ENCODE data around the gene SBF2.
"Not testable (repeated sequence)": the region's sequence is repeated elsewhere in the genome, so short reads cannot be mapped to it uniquely, and the experiment has no call there.

The SBF2 gene

GRCh38 chr11:9932843-9933242 is 361.2 kb downstream of the SBF2 start:
- H3K4me3 Mint-ChIP-seq, H3K27ac Mint-ChIP-seq: not testable (repeated sequence)

DNA sequence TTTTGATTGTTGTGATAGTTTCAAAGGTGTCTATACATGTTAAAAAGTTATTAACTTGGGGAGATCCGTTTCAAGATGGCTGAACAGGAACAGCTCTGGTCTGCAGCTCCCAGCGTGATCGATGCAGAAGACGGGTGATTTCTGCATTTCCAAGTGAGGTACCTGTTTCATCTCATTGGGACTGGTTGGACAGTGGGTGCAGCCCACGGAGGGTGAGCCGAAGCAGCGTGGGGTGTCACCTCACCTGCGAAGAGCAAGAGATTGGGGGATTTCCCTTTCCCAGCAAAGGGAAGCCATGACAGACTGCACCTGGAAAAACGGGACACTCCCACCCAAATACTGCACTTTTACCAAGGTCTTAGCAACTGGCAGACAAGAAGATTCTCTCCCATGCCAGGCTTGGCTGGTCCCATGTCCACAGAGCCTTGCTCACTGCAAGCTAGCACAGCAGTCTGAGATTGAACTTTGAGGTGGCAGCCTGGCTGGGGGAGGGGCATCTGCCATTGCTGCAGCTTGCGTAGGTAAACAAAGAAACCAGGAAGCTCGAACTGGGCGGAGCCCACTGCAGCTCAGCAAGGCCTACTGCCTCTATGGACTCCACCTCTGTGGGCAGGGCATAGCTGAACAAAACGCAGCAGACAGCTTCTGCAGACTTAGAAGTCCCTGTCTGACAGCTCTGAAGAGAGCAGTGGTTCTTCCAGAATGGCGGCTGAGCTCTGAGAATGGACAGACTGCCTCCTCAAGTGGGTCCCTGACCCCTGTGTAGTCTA is 363.3 kb downstream of the SBF2 start:
- peaks cover 14% of the 10 kb centered on the region for H3K36me3 Mint-ChIP-seq
- H3K4me3 Mint-ChIP-seq; H3K27me3 Mint-ChIP-seq; H3K4me1 Mint-ChIP-seq (ENCODE audit: low read depth); H3K27ac Mint-ChIP-seq; H3K9me3 Mint-ChIP-seq (ENCODE audit: low read depth): not testable (repeated sequence)

More at GRCh38 chr11:9932843-9933242, 361.2 kb downstream of the SBF2 start:
- H3K9me3 Mint-ChIP-seq (ENCODE audit: low read depth); H3K4me1 Mint-ChIP-seq (ENCODE audit: low read depth); H3K27me3 Mint-ChIP-seq: not testable (repeated sequence)
- H3K36me3 Mint-ChIP-seq = peaks cover 16% of the 10 kb centered on the region

GRCh38 chr11:9927670-9928069 is 366.3 kb downstream of the SBF2 start:
- peaks cover 2% of the 10 kb centered on the region for H3K4me1 Mint-ChIP-seq (ENCODE audit: low read depth)
- no peaks in the 10 kb centered on the region for H3K9me3 Mint-ChIP-seq (ENCODE audit: low read depth)
- no peaks in the 10 kb centered on the region for H3K27me3 Mint-ChIP-seq
- peaks cover 14% of the 10 kb centered on the region for H3K36me3 Mint-ChIP-seq
- H3K27ac Mint-ChIP-seq = no peak overlapping the region
- no peak overlapping the region for H3K4me3 Mint-ChIP-seq

DNA sequence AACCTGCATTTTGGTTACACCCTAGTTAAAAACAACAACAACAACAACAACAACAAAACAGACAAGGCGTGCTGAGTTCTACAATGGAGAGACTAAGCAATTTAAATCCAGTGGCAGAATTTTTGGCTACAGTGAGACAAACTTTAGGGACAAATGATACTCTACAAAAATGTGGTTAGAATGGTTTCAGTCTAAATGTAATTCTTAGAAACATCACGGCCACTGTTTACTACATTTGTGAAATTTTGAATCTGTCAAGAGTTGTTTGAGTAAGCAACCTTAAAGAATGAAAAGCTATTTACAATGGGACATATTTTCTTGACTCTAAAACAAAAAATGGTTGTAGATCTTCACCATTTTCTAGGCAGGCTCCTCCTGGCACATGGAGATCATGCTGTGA is 370.7 kb downstream of the SBF2 start:
- Mint-ChIP-seq H3K9me3 (ENCODE audit: low read depth) (no peaks in the 10 kb centered on the region), H3K4me1 (ENCODE audit: low read depth) (no peaks in the 10 kb centered on the region), H3K36me3 (no peaks in the 10 kb centered on the region), H3K27me3 (no peaks in the 10 kb centered on the region), H3K27ac (no peak overlapping the region), H3K4me3 (no peak overlapping the region)

- Mint-ChIP-seq H3K9me3 (ENCODE audit: low read depth) (no peaks in the 10 kb centered on the region), H3K4me1 (ENCODE audit: low read depth) (no peaks in the 10 kb centered on the region), H3K27ac (no peak overlapping the region), H3K36me3 (no peaks in the 10 kb centered on the region), H3K4me3 (no peak overlapping the region), H3K27me3 (no peaks in the 10 kb centered on the region)
Observed at GRCh38 chr11:9922806-9923205, 371.2 kb downstream of the SBF2 start.

- Mint-ChIP-seq H3K4me1 (ENCODE audit: low read depth) (no peaks in the 10 kb centered on the region), H3K9me3 (ENCODE audit: low read depth) (no peaks in the 10 kb centered on the region), H3K4me3 (no peak overlapping the region), H3K27ac (no peak overlapping the region), H3K36me3 (peaks cover 8% of the 10 kb centered on the region), H3K27me3 (no peaks in the 10 kb centered on the region)
Observed at GRCh38 chr11:9916480-9916879, 377.5 kb downstream of the SBF2 start.

DNA sequence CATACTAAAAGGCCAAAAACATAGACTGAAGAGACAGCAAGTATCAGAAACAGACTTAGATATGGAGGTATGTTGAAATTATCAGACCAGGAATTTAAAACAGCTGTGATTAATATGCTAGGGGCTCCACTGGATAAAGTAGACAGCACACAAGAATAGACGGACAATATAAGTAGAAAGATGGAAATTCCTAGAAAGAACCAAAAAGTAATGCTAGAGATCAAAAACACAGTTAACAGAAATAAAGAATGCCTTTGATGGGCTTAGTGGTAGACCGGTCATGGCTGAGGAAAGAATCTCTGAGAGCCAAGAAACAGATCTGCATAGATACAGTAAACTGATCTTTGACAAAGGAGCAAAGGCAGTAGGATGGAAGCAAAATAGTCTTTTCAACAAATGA is 380.0 kb downstream of the SBF2 start:
- Mint-ChIP-seq H3K27ac (no peak overlapping the region), H3K4me3 (no peak overlapping the region), H3K9me3 (ENCODE audit: low read depth) (no peaks in the 10 kb centered on the region), H3K36me3 (peaks cover 8% of the 10 kb centered on the region), H3K4me1 (ENCODE audit: low read depth) (no peaks in the 10 kb centered on the region), H3K27me3 (no peaks in the 10 kb centered on the region)

DNA sequence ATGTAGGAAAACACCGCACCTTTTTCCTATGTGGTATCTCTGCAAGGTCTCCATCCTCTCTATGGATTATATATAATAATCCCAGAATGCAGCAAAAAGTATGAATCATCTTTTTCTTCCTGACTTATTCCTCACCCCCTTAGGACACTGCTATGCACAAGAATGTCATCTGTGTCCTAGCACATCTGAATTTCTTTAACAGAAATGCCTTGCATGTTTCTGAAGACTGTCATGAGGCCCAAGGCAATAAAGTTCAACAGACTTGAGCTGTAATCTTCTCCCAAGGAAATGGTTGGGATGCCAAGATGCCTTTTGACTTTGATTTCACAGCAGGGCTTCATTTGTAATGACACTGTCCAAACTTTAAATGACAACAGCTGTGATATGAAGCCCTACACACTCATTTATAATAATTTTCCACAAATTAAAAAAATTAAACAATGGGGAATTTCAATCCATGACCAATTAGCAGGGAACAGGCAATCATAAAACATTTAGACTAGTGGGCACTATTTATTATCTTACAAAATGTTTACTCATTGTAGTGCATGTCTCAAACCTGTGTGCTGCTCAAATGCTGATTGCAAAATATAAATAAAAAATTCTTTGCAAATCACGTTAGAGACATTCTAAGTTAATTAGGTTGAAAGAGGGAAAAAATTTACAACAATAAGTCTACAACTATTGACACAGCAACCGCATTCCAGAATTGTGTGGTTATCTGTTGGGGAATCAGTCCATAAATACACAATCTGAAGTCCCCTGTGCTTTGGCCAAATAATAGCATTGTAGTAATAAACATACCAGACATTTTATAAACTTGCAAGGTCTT is 387.8 kb downstream of the SBF2 start:
- no peaks in the 10 kb centered on the region for H3K4me1 Mint-ChIP-seq (ENCODE audit: low read depth)
- H3K36me3 Mint-ChIP-seq = peaks cover 3% of the 10 kb centered on the region
- H3K9me3 Mint-ChIP-seq (ENCODE audit: low read depth) = no peaks in the 10 kb centered on the region

DNA sequence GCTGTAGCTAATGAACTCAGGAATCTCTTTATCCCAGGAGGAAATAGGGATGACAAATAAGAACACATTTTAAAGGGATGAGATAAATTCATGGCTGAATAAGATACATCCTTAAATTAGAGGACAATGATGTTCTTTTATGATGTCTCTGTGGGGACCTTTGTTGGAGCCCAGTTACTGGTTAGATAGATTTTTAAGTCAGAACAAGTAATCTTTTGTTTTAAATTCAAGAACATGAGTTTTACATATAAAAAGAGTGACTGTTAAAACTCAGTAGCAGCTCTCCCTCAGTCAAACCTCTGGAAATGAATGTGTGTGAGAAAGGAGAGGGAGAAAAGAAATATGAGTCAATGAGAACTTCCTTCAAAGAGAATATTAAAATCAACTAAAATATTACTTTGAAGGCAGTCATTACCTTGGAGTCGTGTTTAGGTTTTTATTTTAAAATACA is 388.5 kb downstream of the SBF2 start:
- Mint-ChIP-seq H3K4me1 (ENCODE audit: low read depth) (no peaks in the 10 kb centered on the region), H3K4me3 (no peak overlapping the region), H3K27me3 (no peaks in the 10 kb centered on the region), H3K36me3 (peaks cover 3% of the 10 kb centered on the region), H3K27ac (no peak overlapping the region), H3K9me3 (ENCODE audit: low read depth) (no peaks in the 10 kb centered on the region)

More for the DNA sequence above, 387.8 kb downstream of the SBF2 start:
- Mint-ChIP-seq H3K27me3 (no peaks in the 10 kb centered on the region), H3K27ac (no peak overlapping the region), H3K4me3 (no peak overlapping the region)

DNA sequence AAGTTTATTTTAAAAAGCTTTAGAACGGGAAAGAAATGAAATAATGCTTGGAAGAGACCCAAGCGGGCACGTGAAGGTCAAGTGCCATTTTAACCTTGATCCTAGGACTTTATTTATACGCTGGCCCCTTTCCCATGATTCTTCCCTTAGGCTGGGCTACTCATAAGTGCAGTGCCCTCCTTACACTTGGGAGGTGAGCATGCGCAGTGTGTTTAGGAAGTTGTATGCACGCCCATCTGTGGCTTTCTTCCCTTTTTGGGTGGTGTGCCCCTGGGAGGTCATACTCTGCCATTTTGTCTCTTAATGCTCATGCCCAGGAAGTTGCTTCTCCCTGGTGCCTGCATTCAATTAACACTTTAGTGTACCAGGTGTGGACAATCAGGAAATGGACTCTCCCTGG is 390.4 kb downstream of the SBF2 start:
- Mint-ChIP-seq H3K4me1 (ENCODE audit: low read depth) (no peaks in the 10 kb centered on the region), H3K4me3 (no peak overlapping the region), H3K9me3 (ENCODE audit: low read depth) (no peaks in the 10 kb centered on the region), H3K27ac (no peak overlapping the region), H3K27me3 (no peaks in the 10 kb centered on the region), H3K36me3 (peaks cover 3% of the 10 kb centered on the region)

DNA sequence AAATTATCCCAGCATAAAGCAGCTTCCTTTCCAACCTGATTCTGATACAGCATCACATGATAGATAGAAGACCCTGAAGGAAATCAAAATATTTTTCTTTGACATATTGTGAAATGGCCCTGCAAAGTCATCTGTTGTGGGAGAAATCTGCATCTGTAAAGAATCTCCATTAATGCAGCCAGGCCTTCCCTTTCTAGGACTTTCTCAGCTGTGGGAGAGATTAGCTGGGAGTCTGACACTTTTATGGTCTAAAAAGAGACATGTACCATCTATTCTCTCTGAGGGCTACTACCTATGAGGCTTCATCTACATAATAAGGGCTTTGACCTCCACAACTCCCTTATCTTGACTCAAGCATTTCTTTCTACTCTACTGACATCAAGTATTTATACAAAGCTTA is 392.1 kb downstream of the SBF2 start:
- no peaks in the 10 kb centered on the region for H3K4me1 Mint-ChIP-seq (ENCODE audit: low read depth)
- H3K9me3 Mint-ChIP-seq (ENCODE audit: low read depth) = no peaks in the 10 kb centered on the region
- no peak overlapping the region for H3K4me3 Mint-ChIP-seq
- peaks cover 5% of the 10 kb centered on the region for H3K36me3 Mint-ChIP-seq
- H3K27me3 Mint-ChIP-seq = no peaks in the 10 kb centered on the region
- H3K27ac Mint-ChIP-seq = no peak overlapping the region

DNA sequence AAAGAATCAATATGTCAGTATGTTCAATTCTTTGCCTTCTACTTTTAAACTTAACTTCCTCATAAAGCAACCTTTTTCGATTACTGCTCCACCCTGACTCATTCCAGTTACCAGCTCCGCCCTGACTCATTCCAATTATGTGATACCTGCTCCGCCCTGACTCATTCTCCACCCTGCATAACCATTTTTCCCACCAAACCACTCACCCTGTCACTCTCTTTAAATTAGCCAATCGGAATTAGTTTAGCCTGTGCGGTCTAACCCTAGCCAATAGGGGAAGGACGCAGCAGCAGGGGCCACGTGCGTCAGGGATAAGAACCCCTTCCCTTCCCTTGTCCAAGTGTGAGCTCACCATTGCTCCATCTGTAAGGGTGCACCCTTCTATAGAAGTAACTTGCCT is 393.8 kb downstream of the SBF2 start:
- H3K9me3 Mint-ChIP-seq (ENCODE audit: low read depth); H3K27ac Mint-ChIP-seq; H3K4me3 Mint-ChIP-seq; H3K27me3 Mint-ChIP-seq; H3K4me1 Mint-ChIP-seq (ENCODE audit: low read depth): not testable (repeated sequence)
- peaks cover 15% of the 10 kb centered on the region for H3K36me3 Mint-ChIP-seq

- H3K4me1 Mint-ChIP-seq (ENCODE audit: low read depth) = no peaks in the 10 kb centered on the region
- H3K9me3 Mint-ChIP-seq (ENCODE audit: low read depth) = peaks cover 12% of the 10 kb centered on the region
- H3K27ac Mint-ChIP-seq = no peak overlapping the region
- no peak overlapping the region for H3K4me3 Mint-ChIP-seq
- no peaks in the 10 kb centered on the region for H3K27me3 Mint-ChIP-seq
- peaks cover 19% of the 10 kb centered on the region for H3K36me3 Mint-ChIP-seq
Observed at GRCh38 chr11:9899676-9900075, 394.3 kb downstream of the SBF2 start.

- Mint-ChIP-seq H3K27ac (no peak overlapping the region), H3K9me3 (ENCODE audit: low read depth) (peaks cover 12% of the 10 kb centered on the region), H3K36me3 (peaks cover 24% of the 10 kb centered on the region), H3K27me3 (no peaks in the 10 kb centered on the region), H3K4me3 (no peak overlapping the region), H3K4me1 (ENCODE audit: low read depth) (no peaks in the 10 kb centered on the region)
Observed at GRCh38 chr11:9896902-9897301, 397.1 kb downstream of the SBF2 start.

DNA sequence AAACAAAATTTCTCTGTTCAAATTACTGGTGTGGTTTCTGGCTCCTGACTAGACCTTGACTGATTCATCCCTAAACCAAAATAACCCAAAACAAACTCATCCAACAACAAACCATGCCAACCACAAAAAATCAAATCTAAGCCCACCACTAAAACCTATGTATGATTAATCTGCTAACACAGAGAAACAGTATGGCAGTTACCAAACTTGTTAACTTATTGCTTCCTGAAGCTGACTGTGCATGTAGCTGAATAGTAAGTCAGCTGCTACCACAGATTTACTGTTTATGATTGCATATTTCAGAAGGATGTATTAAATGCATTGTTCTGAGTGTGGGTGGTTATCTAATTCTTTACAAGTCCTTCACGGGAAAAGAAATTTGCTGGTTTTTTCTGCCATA is 399.0 kb downstream of the SBF2 start:
- Mint-ChIP-seq H3K27me3 (no peaks in the 10 kb centered on the region), H3K27ac (no peak overlapping the region), H3K4me1 (ENCODE audit: low read depth) (no peaks in the 10 kb centered on the region)

More for the DNA sequence above, 399.0 kb downstream of the SBF2 start:
- Mint-ChIP-seq H3K4me3 (no peak overlapping the region), H3K9me3 (ENCODE audit: low read depth) (peaks cover 12% of the 10 kb centered on the region), H3K36me3 (peaks cover 24% of the 10 kb centered on the region)
